OCI-LY7 (cell line): Measurements from ENCODE around the gene IL26. TPM values are rescaled to one million over a fixed set of nuclear protein-coding genes. Genes with fewer than 3 reads are reported as not detected.

Source experiments
- BruUV-seq: library from RNA; stranded (reverse); fragments of 400-500 nt; replicated peaks from 2 replicates; lab custom pipeline; 2021; lab: Mats Ljungman, UMichigan
- CTCF ChIA-PET: fragments of 300-600 bp; sonication (Branson Sonifier 250); formaldehyde crosslinking; loops from one replicate; lab custom pipeline; 2022; ENCODE audit warnings: antibody characterized with exemption; ENCODE audit not compliant: unreplicated experiment; lab: Charles Lee
- POLR2A ChIA-PET: fragments of 300-600 bp; sonication (Branson Sonifier 250); formaldehyde crosslinking; loops from one replicate; lab custom pipeline; 2022; ENCODE audit warnings: antibody characterized with exemption; lab: Charles Lee
- DNase-seq: peaks from one replicate; pipeline ENCODE4 v3.0.0-alpha.2; 2015; ENCODE audit warnings: low spot score
- H2AFZ ChIP-seq: fragments of 200-600 bp; sonication (generic), shearing (Covaris generic); 2 replicates; pipeline ENCODE4 v1.6.1; 2014; ENCODE audit warnings: mild to moderate bottlenecking, antibody characterized with exemption, low read length, moderate library complexity
- H3K27ac ChIP-seq: fragments of 200-600 bp; sonication (generic); 2 replicates; pipeline ENCODE4 v1.5.1; 2014; ENCODE audit warnings: mixed run types, low read depth, mild to moderate bottlenecking, moderate library complexity, low read length, inconsistent platforms; ENCODE audit not compliant: poor library complexity, severe bottlenecking
- H3K36me3 ChIP-seq: fragments of 200-600 bp; sonication (generic); 2 replicates; pipeline ENCODE4 v1.6.1; 2014; ENCODE audit warnings: mild to moderate bottlenecking, antibody characterized with exemption, low read length, moderate library complexity, mixed read lengths; ENCODE audit not compliant: insufficient read depth
- H3K4me1 ChIP-seq: fragments of 200-600 bp; sonication (generic); 2 replicates; pipeline ENCODE4 v1.5.1; 2014; ENCODE audit warnings: mild to moderate bottlenecking, low read length; ENCODE audit not compliant: insufficient read depth, poor library complexity, severe bottlenecking
- H3K4me2 ChIP-seq: fragments of 200-600 bp; sonication (generic); 2 replicates; pipeline ENCODE4 v1.6.1; 2014; ENCODE audit warnings: mild to moderate bottlenecking, low read length
- H3K4me3 ChIP-seq: fragments of 200-600 bp; sonication (generic); 2 replicates; pipeline ENCODE4 v1.5.1; 2014; ENCODE audit warnings: mild to moderate bottlenecking, low read depth, low read length; ENCODE audit not compliant: poor library complexity, severe bottlenecking
- H3K79me2 ChIP-seq: fragments of 200-600 bp; sonication (generic); 2 replicates; pipeline ENCODE4 v1.6.1; 2016; ENCODE audit warnings: low read depth, mild to moderate bottlenecking, low read length, moderate library complexity, mixed read lengths; ENCODE audit not compliant: insufficient read depth
- H3K9me2 ChIP-seq: fragments of 200-600 bp; sonication (generic); 2 replicates; pipeline ENCODE4 v1.6.1; 2016; ENCODE audit warnings: mild to moderate bottlenecking, low read length, mixed read lengths; ENCODE audit not compliant: insufficient read depth
- H3K9me3 ChIP-seq: fragments of 200-600 bp; sonication (generic); 2 replicates; pipeline ENCODE4 v1.6.1; 2014; ENCODE audit warnings: mild to moderate bottlenecking, mixed run types, low read length, mixed read lengths
- H4K20me1 ChIP-seq: fragments of 200-600 bp; sonication (generic); 2 replicates; pipeline ENCODE4 v1.6.1; 2014; ENCODE audit warnings: mild to moderate bottlenecking, antibody characterized with exemption, low read length, moderate library complexity, mixed read lengths; ENCODE audit not compliant: insufficient read depth
- CTCF ChIP-seq: fragments of 200-600 bp; sonication (generic); conservative IDR thresholded peaks from 2 replicates; pipeline ENCODE4 v1.5.1; 2014; ENCODE audit warnings: mild to moderate bottlenecking, antibody characterized with exemption, low read length, moderate library complexity, mixed read lengths
- EZH2phosphoT487 ChIP-seq: fragments of 200-600 bp; sonication (generic); IDR thresholded peaks from 2 replicates; pipeline ENCODE4 v1.6.1; 2018; ENCODE audit warnings: low read depth, borderline replicate concordance, mild to moderate bottlenecking, mixed run types, antibody characterized with exemption, low read length, moderate library complexity, mixed read lengths
- intact Hi-C: fragments of 100-400 bp; cut with micrococcal nuclease; formaldehyde crosslinking; loops from one replicate; pipeline ENCODE4 v1.10.0; 2022; ENCODE audit not compliant: unreplicated experiment
- total RNA-seq, 2 experiments: library from RNA; depleted of rRNA in 1 of 2; stranded (reverse); fragments of >200 nt in 1 of 2; shearing (Covaris generic) in 1 of 2; gene quantifications; 2 replicates each; pipeline ENCODE4 v1.2.3, GENCODE V29; 2014 to 2022

IL26 gene
- total RNA-seq, 2 experiments from 2014 or later = not detected

- Histone ChIP-seq H3K4me2 (no peak overlapping the region), H3K79me2 (no peaks in the 10 kb centered on the region), H3K36me3 (no peaks in the 10 kb centered on the region), H4K20me1 (no peaks in the 10 kb centered on the region), H3K9me2 (no peaks in the 10 kb centered on the region), H3K27ac (no peak overlapping the region), H3K4me3 (no peak overlapping the region), H3K9me3 (no peaks in the 10 kb centered on the region), H2AFZ (no peak overlapping the region), H3K4me1 (peaks cover 20% of the 10 kb centered on the region)
- CTCF ChIA-PET = interaction anchor here (0.6 to 0.8 kb wide), 2 partner anchors 10 to 569 kb away, joined by 3 read pairs; no protein-coding TSS in a partner anchor
- intact Hi-C loops = no loop called here
- BruUV-seq = no TSS peak
- POLR2A ChIA-PET = interaction anchor here (0.6 to 1.2 kb wide), 3 partner anchors 8 to 56 kb away, joined by 3 to 10 read pairs (median 3); partner anchors contain the start of gene IL26
- no peak for DNase-seq
- no peak for TF ChIP-seq EZH2phosphoT487
Measured at GRCh38 chr12:68233498-68233897, 7.9 kb upstream of the IL26 start.

- ChIA-PET CTCF (interaction anchor here (0.9 kb wide), 1 partner anchor 9 kb away, joined by 4 read pairs; no protein-coding TSS in a partner anchor), POLR2A (interaction anchor here (0.5 to 1.9 kb wide), 8 partner anchors 9 to 408 kb away, joined by 3 to 5 read pairs (median 4); no protein-coding TSS in a partner anchor)
- H3K4me2 ChIP-seq = no peak overlapping the region
- no peaks in the 10 kb centered on the region for H4K20me1 ChIP-seq
- H3K4me1 ChIP-seq = peaks cover 7% of the 10 kb centered on the region
- no TSS peak for BruUV-seq
- H3K9me3 ChIP-seq = no peaks in the 10 kb centered on the region
- H2AFZ ChIP-seq = no peak overlapping the region
- no peak for DNase-seq
- no peaks in the 10 kb centered on the region for H3K36me3 ChIP-seq
- intact Hi-C loops = no loop called here
- no peaks in the 10 kb centered on the region for H3K79me2 ChIP-seq
- no peaks in the 10 kb centered on the region for H3K9me2 ChIP-seq
- no peak for TF ChIP-seq CTCF
- TF ChIP-seq EZH2phosphoT487 = no peak
- H3K27ac ChIP-seq = no peak overlapping the region
- no peak overlapping the region for H3K4me3 ChIP-seq
Measured at GRCh38 chr12:68231691-68232090, 6.1 kb upstream of the IL26 start.

- POLR2A ChIA-PET = interaction anchor here (1.3 to 1.9 kb wide), 4 partner anchors 11 to 99 kb away, joined by 3 to 5 read pairs (median 4); no protein-coding TSS in a partner anchor
- no peak for TF ChIP-seq EZH2phosphoT487
- no peak for TF ChIP-seq CTCF
Measured at GRCh38 chr12:68231229-68231628, 5.6 kb upstream of the IL26 start.

More at GRCh38 chr12:68231229-68231628, 5.6 kb upstream of the IL26 start:
- CTCF ChIA-PET = interaction anchor here (0.9 kb wide), 1 partner anchor 10 kb away, joined by 4 read pairs; no protein-coding TSS in a partner anchor
- Histone ChIP-seq H3K9me2 (no peaks in the 10 kb centered on the region), H3K9me3 (no peaks in the 10 kb centered on the region), H3K27ac (no peak overlapping the region), H4K20me1 (no peaks in the 10 kb centered on the region), H3K4me3 (no peak overlapping the region), H2AFZ (no peak overlapping the region), H3K36me3 (no peaks in the 10 kb centered on the region), H3K79me2 (no peaks in the 10 kb centered on the region), H3K4me1 (peaks cover 2% of the 10 kb centered on the region), H3K4me2 (no peak overlapping the region)
- intact Hi-C loops = no loop called here
- DNase-seq = no peak
- no TSS peak for BruUV-seq
